Stimulated activated CD4-positive, alpha-beta T cell treated with anti-CD3 and anti-CD28 coated beads, TNF-alpha, amount 100 ng/mL, for 24 hours (primary cell): ENCODE results near the gene TRIM72.
"Not testable (repeated sequence)": the region's sequence is repeated elsewhere in the genome, so short reads cannot be mapped to it uniquely, and the experiment has no call there.

Experiments used
- DNase-seq, 3 experiments: peaks; one replicate each; pipeline ENCODE4 v3.0.0-alpha.2; 2020; ENCODE audit warnings: low read depth in 3 of 3

The TRIM72 gene

GRCh38 chr16:31256466-31256865 is 42.5 kb downstream of the TRIM72 start:
- DNase-seq = no peak

GRCh38 chr16:31258366-31258765 is 44.4 kb downstream of the TRIM72 start:
- DNase-seq = no peak

- DNase-seq = no peak
Measured at GRCh38 chr16:31260136-31260931, 46.4 kb downstream of the TRIM72 start.

GRCh38 chr16:31262084-31262483 is 48.2 kb downstream of the TRIM72 start:
- DNase-seq = no peak

DNA sequence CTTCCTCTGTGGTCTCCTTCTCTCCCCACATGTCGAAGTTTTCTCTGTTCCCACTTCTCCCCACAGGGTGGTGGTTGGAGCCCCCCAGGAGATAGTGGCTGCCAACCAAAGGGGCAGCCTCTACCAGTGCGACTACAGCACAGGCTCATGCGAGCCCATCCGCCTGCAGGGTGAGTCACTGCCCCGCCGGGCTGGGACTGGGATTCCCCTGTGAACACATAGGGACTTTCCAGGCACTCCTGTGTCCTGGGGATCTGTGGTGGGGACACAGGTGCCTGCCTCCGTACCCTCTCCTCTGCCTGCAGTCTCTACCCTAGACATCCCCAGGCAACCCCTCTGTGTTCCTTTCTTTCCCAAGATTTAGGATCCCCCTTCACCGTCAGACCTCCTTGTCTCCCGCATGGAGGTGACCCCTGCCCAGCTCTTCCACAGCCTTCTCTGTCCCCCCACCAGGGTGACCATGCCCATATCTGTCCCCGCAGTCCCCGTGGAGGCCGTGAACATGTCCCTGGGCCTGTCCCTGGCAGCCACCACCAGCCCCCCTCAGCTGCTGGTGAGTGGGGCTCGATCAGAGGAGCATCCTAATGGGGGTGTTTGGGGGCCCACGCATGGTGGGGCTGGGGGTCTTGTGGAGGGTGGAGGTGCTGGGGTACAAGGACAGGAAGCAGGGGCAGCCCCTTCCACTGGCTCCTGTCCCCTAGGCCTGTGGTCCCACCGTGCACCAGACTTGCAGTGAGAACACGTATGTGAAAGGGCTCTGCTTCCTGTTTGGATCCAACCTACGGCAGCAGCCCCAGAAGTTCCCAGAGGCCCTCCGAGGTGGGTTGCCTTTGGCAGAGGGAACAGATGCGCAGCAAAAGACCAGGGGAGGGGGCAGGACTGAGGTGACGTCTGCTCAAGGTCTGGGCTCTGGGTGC is 51.7 kb downstream of the TRIM72 start:
- DNase-seq = peak; percentile 50 to 82 (median 61)

DNA sequence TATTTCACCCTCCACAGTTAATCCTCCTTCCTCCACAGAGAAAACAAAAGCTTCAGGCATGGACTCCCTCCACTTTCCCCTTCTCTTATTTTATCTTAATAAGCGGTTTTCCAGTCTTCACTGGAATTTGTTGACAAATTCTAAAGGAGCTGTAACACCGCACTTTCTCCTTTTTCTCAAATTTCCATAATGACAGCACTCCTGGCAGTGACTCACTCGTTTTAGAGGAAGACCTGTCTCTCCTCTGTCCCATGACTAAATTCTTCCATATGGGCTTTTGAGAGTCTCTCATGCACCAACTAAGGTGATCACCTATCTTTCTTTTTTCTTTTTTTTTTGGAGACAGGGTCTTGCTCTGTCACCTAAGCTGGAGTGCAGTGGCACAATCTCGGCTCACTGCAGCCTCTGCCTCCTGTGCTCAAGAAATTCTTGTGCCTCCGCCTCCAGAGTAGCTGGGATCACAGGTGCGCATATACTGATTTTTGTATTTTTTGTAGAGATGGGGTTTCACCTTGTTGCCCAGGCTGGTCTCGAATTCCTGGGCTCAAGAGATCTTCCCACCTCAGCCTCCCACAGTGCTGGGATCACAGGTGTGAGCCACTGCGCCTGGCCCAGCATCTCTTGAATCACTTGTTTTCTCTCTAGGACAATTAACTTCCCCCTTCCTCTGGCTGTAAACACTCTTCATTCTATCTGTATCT is 53.6 kb downstream of the TRIM72 start:
- no peak for DNase-seq

GRCh38 chr16:31268033-31268365 is 54.1 kb downstream of the TRIM72 start:
- no peak for DNase-seq

DNA sequence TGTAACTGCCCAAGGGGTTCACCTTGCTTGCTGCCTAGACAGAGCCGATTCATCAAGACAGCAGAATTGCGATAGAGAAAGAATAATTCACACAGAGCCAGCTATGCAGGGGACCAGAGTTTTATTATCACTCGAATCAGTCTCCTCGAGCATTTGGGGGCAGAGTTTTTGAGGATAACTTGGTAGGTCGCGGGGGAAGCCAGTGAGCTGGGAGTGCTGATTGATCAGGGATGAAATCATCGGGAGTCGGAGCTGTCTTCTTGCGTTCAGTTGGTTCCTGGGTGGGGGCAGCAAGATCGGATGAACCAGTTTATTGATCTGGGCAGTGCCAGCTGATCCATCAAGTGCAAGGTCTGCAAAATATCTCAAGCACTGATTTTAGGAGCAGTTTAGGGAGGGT is 55.0 kb downstream of the TRIM72 start:
- DNase-seq = no peak

GRCh38 chr16:31269541-31269940 is 55.6 kb downstream of the TRIM72 start:
- DNase-seq = no peak

GRCh38 chr16:31269973-31270372 is 56.1 kb downstream of the TRIM72 start:
- not testable (repeated sequence) for DNase-seq

GRCh38 chr16:31270795-31271194 is 56.9 kb downstream of the TRIM72 start:
- DNase-seq = no peak

GRCh38 chr16:31271621-31272190 is 57.8 kb downstream of the TRIM72 start:
- no peak for DNase-seq

DNA sequence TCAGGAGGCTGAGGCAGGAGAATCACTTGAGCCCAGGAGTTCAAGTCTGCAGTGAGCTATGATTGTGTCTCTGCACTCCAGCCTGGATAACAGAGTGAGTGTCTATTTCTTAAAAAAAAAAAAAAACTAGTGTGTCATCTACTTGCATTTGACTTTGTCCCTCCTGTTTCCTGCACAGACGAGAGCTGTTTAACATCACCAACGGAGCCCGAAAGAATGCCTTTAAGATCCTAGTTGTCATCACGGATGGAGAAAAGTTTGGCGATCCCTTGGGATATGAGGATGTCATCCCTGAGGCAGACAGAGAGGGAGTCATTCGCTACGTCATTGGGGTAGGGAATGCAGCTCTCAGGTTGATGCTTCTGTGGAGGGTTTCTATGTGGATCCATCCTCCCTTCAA is 59.3 kb downstream of the TRIM72 start:
- no peak for DNase-seq

GRCh38 chr16:31273676-31274075 is 59.8 kb downstream of the TRIM72 start:
- DNase-seq = no peak

GRCh38 chr16:31274831-31275816 is 61.2 kb downstream of the TRIM72 start:
- DNase-seq = no peak

- no peak for DNase-seq
Measured at GRCh38 chr16:31276600-31276999, 62.7 kb downstream of the TRIM72 start.

DNA sequence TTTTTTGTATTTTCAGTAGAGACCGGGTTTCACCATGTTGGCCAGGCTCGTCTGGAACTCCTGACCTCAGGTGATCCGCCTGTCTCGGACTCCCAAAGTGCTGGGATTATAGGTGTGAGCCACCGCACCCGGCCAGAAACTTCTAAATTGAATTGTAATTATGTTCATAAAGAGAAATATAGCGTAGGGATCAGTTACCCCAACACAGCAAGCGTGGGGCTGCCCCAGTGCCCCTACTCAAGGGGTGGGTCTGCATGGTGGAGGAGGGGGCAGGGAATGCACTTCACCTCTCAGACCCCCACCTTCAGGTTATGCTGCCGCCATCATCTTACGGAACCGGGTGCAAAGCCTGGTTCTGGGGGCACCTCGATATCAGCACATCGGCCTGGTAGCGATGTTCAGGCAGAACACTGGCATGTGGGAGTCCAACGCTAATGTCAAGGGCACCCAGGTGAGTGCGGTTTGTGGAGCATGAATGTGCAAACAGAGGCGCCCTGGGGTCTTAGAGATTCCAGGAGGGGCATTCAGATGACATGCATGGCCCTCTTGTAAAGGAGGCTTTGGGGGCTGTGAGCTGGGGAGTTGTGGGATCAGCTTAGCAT is 63.8 kb downstream of the TRIM72 start:
- DNase-seq = no peak

GRCh38 chr16:31278853-31279252 is 64.9 kb downstream of the TRIM72 start:
- DNase-seq = not testable (repeated sequence)
